Tongue (tissue), 2 donors: ENCODE results near the gene UBA6. TPM values are rescaled to one million over a fixed set of nuclear protein-coding genes. Genes with fewer than 3 reads are reported as not detected.
"Not testable (repeated sequence)": the region's sequence is repeated elsewhere in the genome, so short reads cannot be mapped to it uniquely, and the experiment has no call there.

Experiments used
- DNase-seq: peaks from one replicate; pipeline ENCODE4 v3.0.0-alpha.2; 2015
- total RNA-seq: library from RNA; depleted of rRNA; stranded (reverse); fragments of >200 nt; gene quantifications from one replicate; pipeline ENCODE4 v1.2.3, GENCODE V29; 2014

The UBA6 gene
- total RNA-seq, 1 donor from 2014 or later, result 121 TPM

DNA sequence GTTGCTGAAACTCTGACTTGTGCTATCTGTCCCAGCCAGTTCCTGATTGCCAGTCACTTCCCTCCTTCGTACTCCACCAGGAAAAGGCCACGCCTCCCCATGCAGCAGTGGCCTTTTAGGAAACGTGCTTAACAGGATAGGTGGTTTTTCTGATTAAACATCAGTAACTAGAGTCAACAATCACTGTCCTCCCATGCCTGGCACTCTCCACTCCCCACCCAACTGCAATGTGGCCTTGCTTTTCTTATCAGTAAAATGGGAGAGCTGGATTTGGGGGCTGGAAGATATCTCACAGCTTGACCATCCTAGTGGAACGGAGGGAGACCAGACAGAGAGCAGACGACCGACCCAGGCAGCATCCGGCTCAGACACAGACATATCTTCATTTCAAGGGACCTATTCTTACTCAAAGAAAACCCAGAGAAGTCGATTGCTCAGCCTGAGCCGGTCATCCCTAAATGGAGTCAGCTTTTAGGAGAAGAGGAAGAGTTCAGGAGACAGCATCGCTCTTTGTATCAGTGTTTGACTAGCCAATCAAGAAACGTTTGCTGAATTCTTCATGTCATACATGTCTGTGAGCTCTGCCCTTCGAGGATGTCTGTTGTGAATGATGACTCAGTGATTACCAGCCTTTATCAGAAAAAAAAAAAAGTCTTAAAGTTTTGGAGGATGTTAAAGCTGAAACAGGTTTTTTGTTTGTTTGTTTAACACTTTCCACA is 12.7 kb upstream of the UBA6 start:
- no peak for DNase-seq

DNA sequence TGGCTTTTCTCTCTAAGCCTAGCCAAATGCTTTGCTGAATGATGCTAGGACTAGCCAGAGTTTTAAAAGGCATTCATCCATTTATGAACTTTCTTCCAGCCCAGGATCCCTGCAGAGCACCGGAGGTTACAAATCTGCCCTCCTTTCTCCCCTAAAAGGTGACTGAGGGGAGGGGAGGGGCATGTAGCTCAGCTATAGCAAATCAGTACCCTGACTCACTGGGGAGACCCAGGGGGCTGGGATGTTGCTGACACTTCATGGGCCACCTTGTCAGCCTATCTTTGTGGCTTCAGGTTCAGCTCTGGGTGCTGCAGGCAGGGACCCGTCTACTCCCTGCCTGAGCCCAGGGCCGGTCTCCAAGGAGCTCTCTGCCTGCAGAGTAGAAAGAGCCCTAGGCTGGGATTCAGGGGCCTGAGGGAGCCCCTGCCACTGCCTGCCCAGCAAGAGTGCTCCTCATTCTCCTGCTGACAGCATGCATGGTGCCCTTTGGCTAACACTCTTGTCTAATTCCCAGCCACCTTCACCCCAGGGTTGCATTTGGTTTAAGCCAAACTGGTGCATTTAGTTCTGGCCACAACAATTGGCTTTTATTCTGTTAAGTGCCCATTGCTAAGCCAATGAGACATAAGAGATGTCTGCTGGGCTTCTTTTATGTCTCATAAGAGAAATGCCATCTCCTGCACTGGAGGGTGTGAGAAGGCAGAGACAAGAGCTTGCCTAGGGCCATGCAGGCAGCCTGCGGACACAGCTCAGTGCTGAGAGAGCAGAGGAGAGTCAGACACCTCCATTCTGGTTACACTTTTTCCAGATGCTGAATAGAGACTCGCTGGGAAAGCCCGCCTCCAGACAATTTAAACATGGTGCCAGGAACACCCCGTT is 11.9 kb upstream of the UBA6 start:
- no peak for DNase-seq

DNA sequence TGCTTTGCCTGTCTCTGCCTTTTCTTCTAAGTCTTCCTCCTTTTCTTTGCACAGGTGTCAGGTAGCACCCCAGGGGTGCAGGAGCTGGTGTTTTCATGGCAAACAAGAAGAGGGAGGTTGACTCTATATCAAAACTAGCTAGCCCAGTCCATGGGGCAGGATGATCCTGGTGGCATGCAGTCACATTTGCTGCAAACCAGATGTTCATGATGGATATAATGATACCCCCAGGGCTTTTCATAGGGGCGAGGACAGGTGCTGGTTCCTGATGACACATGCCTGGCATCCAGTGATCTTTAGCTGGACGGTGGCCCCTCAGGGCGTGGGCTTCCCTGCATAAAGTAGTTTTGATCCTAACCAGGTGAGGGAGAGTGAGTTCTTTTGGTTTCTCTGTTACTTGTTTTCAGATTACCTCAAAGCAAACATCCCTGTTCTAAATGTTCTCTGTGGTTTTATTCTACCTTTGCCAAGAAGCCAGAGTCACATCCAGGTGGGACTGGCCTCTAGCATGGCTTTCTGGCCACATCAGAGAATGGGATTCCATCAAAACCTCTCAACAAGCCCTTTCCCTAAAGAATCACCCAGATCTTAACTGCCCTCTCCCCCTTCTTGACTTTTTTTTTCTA is 11.2 kb upstream of the UBA6 start:
- DNase-seq, result peak; percentile 19

DNA sequence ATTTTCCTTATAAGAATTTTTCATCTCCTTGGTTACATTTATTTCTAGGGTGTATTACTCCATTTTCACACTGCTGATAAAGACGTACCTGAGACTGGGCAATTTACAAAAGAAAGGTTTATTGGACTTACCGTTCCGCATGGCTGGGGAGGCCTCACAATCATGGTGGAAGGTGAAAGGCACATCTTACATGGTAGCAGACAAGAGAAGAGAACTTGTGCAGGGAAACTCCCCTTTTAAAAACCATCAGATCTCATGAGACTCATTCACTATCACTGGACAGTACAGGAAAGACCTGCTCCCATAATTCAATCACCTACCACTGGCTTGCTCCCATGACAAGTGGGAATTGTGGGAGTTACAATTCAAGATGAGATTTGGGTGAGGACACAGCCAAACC is 5.7 kb upstream of the UBA6 start:
- not testable (repeated sequence) for DNase-seq

DNA sequence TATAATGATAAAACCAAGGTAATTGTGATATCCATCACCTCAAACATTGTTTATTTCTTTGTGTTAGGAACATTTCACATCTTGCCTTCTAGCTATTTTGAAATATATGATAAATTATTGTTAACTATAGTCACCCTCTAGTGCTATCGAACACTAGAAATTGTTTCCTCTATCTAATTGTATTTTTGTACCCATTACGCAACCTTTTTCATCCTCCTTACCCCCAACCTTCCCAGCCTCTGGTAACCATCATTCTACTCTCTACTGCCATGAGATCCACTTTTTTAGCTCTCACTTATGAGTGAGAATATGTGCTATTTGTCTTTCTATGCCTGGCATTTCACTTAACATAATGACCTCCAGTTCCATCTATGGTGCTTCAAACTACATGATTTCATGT is 3.9 kb upstream of the UBA6 start:
- no peak for DNase-seq

DNA sequence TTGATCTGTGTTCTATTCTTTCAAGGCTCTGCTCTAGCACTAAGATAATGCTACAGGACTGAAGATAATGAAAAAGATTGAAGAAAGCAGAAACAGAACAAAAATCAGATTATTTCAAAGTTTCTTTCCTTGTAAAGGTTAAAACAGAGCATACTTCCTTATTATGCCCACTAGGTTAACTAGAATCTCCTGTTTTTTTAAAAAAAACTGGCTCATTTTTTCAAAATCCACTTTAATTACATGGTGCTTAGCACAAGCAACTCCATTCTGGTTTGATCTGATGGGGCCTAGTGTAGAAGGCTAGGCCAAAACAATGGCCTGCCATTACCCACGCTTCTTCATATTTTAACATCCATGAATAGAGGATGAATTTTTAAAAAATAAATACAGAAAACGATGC is 1.2 kb upstream of the UBA6 start:
- DNase-seq, result no peak

DNA sequence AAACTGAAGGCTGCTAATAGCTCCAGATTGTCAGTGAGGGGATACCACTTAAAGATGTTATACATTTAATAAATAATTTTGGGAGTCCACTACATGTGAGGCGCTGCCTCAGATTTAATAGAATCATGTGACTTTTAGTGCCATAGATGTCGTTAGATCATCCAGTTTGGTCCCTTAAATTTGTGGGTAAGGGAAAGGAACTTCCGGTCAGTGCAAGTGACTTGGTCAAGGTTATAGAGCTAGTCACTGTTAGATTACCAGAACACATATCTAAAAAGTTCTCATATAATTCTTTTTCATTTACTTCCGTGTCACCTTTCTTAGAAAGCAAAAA is 529 bp upstream of the UBA6 start:
- no peak for DNase-seq

DNA sequence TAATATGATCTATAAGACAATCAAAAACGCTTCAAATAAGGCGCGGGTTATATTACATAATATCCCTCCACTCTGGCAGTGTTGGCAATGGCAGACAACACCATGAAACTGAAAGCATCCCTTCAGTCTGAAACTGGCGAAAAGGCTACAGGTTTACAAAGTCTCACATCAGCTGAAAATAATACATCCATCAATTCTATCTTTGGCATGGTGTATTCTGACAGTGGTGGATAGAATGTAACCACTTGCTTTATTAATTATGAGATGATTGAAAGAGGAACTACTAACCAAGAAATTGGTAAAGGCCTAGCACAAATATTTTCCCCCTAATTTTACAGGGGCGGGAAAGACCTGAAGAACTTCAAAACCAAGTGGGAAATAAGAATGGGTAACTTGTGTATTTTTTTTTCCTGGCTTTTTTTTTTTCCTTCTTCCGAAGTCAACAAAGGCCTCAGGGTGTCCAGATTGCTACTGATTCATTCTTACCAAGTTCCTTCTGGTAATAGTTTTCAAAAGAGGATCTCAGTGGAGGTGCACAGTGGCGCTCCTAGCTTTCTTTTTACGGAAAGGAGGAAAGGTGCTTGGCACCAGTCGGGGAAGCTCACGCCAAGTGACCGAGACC is 728 bp downstream of the UBA6 start:
- peak; percentile 45 for DNase-seq

DNA sequence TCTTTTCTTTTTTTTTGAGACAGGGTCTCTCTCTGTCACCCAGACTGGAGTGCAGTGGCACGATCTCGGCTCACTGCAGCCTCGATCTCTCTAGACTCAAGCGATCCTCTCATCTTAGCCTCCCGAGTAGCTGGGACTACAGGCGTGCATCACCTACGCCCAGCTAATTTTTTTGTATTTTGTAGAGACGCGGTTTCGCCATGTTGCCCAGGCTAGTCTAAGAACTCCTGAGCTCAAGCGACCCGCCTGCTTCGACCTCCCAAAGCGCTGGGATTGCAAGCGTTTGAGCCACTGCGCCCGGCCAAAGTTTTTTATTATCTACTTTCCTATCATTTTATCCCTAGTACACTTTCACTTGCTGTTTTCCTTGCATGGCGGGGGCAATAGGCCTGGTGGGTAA is 1.4 kb downstream of the UBA6 start:
- no peak for DNase-seq

DNA sequence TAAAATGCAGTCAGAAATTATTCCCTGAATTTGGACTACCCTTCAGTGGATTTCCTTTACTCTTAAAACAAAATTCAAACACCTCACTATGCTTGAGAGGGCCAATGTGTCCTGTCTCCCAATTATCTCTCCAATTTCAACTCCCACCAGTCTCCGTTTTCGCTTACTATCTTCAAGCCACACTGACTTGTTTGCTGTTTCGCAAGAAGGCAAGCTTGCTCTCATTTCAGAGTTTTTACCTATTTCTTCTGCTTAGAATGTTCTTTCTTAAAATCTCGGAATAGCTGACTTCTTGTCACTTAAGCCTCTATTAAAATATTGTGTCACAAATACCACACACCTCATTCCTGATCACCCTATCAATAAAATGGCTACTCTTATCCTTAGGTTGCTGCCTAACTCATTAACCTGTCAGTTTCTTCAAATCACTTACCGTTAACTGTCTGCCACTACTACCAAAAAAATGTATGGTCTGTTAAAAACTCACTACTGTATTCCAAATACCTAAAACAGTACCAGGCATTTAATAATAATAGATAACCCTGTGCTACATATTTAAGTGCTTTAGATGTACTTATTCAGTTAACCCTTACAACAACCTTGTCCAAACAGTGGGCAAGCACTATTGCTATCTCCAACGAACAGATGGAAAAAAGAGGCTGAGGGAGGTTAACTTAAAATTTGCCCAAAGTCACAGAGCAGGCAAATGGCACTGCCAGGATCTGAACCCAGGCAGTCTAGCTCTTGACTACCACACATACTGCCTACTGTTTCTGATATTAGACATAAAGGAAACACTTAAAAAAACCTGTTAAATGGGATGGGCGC is 2.9 kb downstream of the UBA6 start:
- DNase-seq, result no peak

DNA sequence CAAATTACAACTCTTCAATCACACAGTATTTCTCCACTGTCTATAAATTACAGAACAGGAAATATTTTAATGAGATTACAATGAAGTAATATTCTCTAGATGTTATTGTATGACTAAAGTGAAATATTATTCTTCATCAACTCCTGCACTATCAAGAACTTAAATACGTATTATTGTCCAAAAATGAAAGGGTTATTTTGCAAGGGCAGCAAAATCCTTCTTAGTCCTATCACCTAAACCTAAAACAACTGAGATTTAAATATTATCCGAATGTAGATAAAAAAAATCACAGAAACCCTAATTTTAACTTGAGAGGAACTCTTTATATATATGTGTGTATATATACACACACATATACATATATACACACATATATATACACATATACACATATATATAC is 4.9 kb downstream of the UBA6 start:
- no peak for DNase-seq

DNA sequence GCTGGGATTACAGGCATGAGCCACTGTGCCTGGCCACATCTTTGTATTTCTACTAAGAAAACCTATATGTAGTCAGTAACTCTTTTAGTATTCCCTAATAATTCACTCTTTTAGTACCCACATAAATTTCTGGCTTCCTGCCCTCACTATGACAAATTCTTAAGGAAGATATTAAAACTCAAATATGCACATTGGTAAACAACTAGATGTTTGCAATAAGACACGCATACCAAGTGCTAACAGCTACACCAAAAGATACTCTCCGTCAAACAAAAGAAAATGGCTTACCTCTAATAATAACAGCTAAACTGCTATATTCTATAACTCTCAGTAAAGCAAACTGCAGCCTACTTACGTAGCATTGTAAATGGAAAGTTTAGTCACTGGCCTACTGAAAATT is 6.3 kb downstream of the UBA6 start:
- DNase-seq, result no peak

DNA sequence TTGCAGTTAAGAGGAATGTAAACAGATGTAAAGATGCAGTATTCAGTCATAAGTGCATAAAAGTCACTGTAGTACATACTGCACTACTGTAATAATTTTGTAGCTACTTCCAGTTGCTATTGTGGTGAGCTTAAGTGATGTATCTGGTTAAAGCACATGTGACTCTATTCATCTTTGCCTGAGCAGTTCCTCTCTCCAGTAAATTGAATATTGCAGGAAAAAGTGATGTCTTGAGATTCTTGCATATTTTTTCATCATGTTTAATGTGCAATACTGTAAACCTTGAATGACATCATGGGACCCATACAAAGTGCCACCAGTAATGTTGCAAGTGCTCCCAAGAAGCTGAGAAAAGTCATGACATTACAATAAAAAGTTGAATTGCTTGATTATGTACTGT is 9.6 kb downstream of the UBA6 start:
- no peak for DNase-seq

DNA sequence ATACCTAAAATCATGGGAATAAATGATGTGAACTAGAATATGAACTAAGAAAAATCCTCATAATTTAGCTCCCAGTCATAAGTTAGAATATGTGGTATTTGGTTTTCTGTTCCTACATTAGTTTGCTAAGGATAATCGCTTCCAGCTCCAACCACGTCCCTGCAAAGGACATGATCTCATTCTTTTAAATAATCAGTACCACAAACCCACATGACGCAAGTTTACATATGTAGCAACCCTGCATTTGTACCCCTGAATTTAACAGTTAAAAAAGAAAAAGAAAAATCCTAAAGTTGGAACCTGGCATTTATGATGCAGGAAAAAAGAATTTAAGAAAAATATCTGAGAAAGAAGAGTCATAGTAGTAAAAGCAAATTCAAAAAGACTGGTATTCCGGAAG is 13.3 kb downstream of the UBA6 start:
- no peak for DNase-seq

DNA sequence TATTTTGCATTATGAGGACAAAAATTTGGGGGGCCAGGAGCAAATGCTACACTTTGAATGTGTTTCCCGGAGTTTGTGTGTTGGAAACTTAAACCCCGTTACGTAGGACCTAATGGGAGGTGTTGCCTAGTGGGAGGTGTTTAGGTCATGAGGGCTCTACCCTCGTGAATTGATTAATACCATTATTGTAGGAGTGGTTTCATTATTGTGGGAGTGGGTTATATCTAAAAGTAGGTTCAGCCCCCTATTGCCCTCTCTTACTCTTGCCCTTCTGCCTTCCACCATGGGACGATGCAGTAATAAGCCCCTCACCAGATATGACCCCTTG is 15.5 kb downstream of the UBA6 start:
- no peak for DNase-seq

DNA sequence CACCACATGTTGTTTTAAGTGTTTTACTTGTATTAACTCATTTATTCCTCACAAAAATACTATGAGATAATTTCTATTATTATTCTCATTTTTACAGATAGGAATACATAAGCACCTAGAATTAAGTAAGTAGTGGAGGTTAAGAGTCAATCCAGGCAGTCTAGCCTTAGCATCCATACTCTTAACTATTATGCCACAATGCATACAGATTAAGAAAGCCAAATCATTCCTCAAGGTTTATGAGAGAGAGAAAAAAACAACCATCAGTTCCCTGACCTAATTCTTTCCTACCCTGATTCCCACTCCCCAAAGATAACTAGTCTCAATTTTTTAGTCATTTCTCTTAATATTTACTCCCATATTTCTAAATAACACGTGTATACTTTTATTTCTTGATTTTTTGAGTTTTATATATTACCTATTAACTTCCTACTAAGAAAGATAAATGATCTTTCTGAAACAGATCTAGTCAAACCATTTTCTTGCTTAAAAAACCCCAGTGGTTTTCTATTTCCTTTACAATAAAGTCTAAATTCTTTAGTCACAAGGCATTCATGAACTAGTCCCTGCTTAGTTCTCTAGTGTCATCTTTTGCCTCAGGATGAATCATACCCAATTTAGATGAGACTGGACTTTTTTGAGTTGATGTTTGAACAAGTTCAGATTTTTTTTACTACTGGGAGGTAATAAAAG is 16.0 kb downstream of the UBA6 start:
- DNase-seq, result no peak

DNA sequence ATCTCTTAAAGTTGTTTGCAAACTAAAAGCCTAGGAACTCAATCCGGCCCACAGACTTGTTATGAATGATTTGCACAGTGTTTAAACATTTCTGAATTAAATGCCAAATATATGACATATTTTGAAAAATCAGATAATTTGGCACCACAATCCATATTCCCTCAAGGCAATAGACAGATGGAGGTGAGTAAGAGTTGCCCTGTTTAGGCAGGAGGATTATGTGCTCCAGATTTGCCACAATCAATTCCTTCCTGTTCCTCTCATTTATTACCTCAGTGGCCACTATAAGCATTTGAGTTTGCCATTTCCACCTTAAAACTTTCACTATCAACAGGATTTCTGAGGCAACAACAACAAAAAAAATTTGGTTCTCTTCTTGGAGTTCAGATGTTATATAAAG is 18.7 kb downstream of the UBA6 start:
- no peak for DNase-seq

DNA sequence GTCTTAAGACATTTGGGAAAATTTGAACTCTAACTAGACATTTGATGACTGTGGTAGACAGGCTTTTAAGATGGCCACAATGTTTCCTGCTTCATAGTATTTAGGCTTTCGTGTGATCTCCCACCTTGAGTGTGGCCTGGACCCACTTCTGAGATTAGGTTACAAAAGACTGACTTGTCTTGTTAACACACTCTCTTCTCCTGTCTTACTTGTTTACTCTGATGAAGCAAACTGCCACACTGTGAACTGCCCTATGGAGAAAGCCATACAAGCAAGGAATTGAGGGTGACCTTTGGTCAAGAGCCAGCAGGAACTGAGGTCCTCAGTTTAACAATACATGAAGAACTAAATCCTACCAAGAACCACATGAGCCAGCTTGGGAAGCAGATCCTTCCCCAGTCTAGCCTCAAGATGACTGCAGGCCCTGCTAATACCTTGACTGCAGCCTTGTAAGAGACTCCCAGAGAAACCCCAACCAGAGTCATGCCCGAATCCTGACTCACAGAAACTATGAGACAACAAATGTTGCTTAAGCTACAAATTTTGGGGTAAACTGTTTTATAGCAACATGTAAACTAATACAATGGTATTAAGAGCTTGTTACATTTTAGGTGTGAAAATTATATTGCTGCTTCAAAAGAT is 20.3 kb downstream of the UBA6 start:
- DNase-seq, result no peak

DNA sequence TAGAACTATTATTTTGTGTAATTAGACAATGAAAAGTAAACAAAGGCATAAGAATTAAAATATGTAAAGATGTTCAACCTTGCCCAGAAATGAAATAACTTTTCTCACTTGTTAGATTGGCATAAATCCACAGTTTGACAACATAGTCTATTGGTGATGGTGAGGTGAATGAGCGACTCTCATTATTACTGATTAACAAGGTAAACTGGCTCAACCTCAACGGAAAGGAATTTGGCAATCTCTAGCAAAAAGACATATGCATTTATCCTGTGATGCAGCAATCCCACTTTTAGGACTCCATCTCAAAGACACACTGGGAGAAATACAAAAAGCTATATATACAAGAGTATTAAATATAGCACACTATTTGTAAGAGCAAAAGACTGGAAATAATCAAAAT is 22.3 kb downstream of the UBA6 start:
- no peak for DNase-seq

DNA sequence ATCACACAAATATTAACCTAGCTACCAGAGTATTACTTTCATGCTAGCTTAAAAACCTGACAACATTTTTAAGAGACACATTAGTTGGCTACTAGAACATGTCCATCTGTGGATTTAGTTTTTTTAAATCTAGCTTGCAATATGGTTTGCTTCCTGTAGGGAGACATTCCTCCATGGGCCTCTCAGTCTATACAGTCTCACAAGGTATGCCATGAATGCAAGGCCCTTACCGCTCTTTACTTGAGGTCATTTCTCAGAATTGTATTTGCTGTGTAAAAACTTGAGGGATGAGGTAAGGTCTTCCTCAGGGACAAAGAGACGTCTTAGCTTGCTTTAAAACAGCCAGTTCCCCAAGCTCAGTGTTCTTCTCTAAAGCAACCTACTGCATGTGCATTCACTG is 26.9 kb downstream of the UBA6 start:
- DNase-seq, result no peak

DNA sequence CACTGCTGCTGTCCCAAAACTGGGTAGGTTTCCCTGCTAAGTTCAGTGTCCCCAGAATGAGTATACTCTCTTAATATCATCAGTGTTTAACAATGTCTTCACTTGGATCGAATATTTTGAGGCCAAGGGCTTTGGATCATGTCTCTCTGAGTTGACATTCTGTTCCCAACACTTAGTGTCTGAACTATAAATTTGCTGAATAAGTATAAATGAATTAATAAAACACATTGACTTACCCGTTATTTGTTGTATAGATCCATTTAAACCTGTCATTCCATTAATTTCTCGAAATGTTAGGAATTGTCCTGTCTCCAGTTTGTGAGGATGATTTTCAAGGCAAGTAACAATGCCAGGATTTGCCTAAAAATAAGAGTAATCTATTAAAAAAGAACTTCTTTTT is 32.6 kb downstream of the UBA6 start:
- no peak for DNase-seq
